ENCODE measurements around the gene ARFGAP2. TPM values are rescaled to one million over a fixed set of nuclear protein-coding genes. Genes with fewer than 3 reads are reported as not detected.

The ARFGAP2 gene
- total RNA-seq, 4 donors from 2014 or later, result 95.3 to 171 (median 119) TPM

DNA sequence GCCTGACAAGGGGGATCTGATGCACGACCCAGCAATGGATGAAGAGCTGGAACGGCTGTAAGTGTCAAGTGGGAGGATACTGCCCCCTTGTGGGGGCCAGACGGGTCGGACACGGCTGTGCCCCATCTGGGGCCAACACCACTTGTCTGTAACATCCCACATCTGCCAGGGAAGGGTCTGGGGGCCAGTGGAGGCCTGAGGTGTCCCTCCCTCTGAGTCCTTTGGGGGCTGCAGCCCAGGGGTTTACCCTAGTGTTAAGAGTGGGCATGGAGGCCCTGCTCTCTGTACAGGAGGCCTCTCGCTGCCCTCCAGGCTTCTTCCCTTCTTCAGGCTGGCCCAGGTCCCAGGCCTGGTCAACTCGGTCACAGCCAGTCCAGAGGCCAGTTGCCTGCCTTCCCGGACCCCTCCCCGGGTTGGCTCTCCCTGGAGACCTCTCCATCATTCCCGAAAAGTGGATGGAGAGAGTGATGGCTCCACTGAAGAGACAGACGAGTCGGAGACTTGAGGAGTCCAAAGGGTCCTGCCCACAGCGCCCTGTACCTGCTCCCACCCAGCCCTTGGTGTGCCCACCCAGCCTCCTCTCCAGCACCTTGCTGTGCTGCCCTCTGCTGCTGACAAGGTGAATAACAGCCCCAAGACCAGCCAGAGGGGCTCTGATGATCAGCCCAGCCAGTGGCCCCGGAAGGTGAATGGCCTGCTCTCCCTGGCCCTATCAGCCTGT, 15.4 kb downstream of the ARFGAP2 start:
- WGBS, 2 donors, result 4 to 52% methylated on average over 5 to 9 of the region's 14 CpGs
- H3K27ac ChIP-seq, result peak overlapping the region in 1 of 4 donors; percentile 18

GRCh38 chr11:47160753-47161133, 15.9 kb downstream of the ARFGAP2 start:
- Histone ChIP-seq H3K4me1 (peaks cover 2 to 55% (median 8%) of the 10 kb centered on the region in 3 donors), H3K4me3 (no peak overlapping the region), H3K36me3 (peaks cover 15 to 66% (median 18%) of the 10 kb centered on the region in 3 donors), H3K27me3 (no peaks in the 10 kb centered on the region), H3K27ac (no peak overlapping the region), H3K9me3 (no peaks in the 10 kb centered on the region)
- 83 to 90% methylated on average over 2 to 3 of the region's 5 CpGs for WGBS, 2 donors
- DNase-seq, result no peak
- intact Hi-C loops (cut with DNase I), result no loop called here
- no peak for TF ChIP-seq CTCF (IDR thresholded peaks at IDR 0.05)
- TF ChIP-seq POLR2A (IDR thresholded peaks at IDR 0.05), result no peak

More for the DNA sequence above, 15.4 kb downstream of the ARFGAP2 start:
- peaks cover 0 to 49% (median 8%) of the 10 kb centered on the region in 3 donors for H3K4me1 ChIP-seq
- intact Hi-C loops (cut with DNase I), result no loop called here
- no peaks in the 10 kb centered on the region for H3K27me3 ChIP-seq
- TF ChIP-seq CTCF (IDR thresholded peaks at IDR 0.05) (peak; percentile 46 to 77 (median 58)), POLR2A (IDR thresholded peaks at IDR 0.05) (no peak)
- no peaks in the 10 kb centered on the region for H3K9me3 ChIP-seq
- peaks cover 20 to 72% (median 24%) of the 10 kb centered on the region in 3 donors for H3K36me3 ChIP-seq
- no peak overlapping the region for H3K4me3 ChIP-seq
- no peak for DNase-seq

GRCh38 chr11:47158242-47158641, 18.4 kb downstream of the ARFGAP2 start:
- intact Hi-C loops (cut with DNase I), result no loop called here
- Histone ChIP-seq H3K9me3 (no peaks in the 10 kb centered on the region), H3K27me3 (no peaks in the 10 kb centered on the region), H3K4me1 (peaks cover 2 to 64% (median 8%) of the 10 kb centered on the region in 3 donors), H3K27ac (peak overlapping the region in 1 of 4 donors; percentile 68), H3K36me3 (peaks cover 0 to 41% (median 0%) of the 10 kb centered on the region in 3 donors), H3K4me3 (no peak overlapping the region)
- 50 to 68% methylated on average over 5 of the region's 5 CpGs for WGBS, 2 donors
- DNase-seq, result no peak
- TF ChIP-seq POLR2A (IDR thresholded peaks at IDR 0.05) (no peak), CTCF (IDR thresholded peaks at IDR 0.05) (no peak)

GRCh38 chr11:47157805-47158204, 18.9 kb downstream of the ARFGAP2 start:
- Histone ChIP-seq H3K27me3 (no peaks in the 10 kb centered on the region), H3K36me3 (peaks cover 0 to 37% (median 0%) of the 10 kb centered on the region in 3 donors), H3K27ac (peak overlapping the region in 1 of 4 donors; percentile 68), H3K4me1 (peaks cover 3 to 64% (median 8%) of the 10 kb centered on the region in 3 donors), H3K9me3 (no peaks in the 10 kb centered on the region), H3K4me3 (no peak overlapping the region)
- TF ChIP-seq CTCF (IDR thresholded peaks at IDR 0.05) (no peak), POLR2A (IDR thresholded peaks at IDR 0.05) (no peak)
- DNase-seq, result no peak
- WGBS, 2 donors, result 80% methylated on average over 1 of the region's 8 CpGs; no CpG with 5 or more reads in 1 of the 2 donors
- intact Hi-C loops (cut with DNase I), result no loop called here

DNA sequence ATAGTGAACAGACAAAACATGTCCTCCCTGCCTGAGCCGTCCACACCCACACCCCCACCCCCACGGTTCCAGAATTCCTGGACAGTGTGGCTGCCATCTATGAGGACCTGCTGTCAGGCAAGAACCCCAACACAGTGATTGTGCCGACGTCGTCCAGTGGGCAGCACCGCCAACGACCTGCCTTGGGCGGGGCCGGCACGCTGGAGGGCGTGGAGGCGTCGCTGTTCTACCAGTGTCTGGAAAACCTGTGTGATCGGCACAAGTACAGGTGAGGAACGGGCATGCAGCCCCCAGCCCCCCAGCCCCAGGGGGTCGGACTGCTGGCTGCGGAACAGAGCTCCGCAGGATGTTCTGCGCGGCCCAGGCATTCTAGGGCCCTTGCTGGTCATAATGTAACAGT, 19.7 kb downstream of the ARFGAP2 start:
- H3K9me3 ChIP-seq, result no peaks in the 10 kb centered on the region
- H3K27ac ChIP-seq, result peak overlapping the region in 1 of 4 donors; percentile 68
- no peaks in the 10 kb centered on the region for H3K27me3 ChIP-seq
- H3K36me3 ChIP-seq, result peaks cover 0 to 28% (median 0%) of the 10 kb centered on the region in 3 donors
- no peak for TF ChIP-seq CTCF (IDR thresholded peaks at IDR 0.05)
- TF ChIP-seq POLR2A (IDR thresholded peaks at IDR 0.05), result no peak
- 50 to 63% methylated on average over 1 to 15 of the region's 20 CpGs for WGBS, 2 donors
- no peak for DNase-seq
- H3K4me1 ChIP-seq, result peaks cover 6 to 58% (median 8%) of the 10 kb centered on the region in 3 donors
- H3K4me3 ChIP-seq, result no peak overlapping the region
- intact Hi-C loops (cut with DNase I), result no loop called here

Data from esophagus squamous epithelium (tissue), 5 donors.